ENCODE results near the gene CHTF18.
"Not testable (repeated sequence)": the region's sequence is repeated elsewhere in the genome, so short reads cannot be mapped to it uniquely, and the experiment has no call there.

CHTF18 gene

DNA sequence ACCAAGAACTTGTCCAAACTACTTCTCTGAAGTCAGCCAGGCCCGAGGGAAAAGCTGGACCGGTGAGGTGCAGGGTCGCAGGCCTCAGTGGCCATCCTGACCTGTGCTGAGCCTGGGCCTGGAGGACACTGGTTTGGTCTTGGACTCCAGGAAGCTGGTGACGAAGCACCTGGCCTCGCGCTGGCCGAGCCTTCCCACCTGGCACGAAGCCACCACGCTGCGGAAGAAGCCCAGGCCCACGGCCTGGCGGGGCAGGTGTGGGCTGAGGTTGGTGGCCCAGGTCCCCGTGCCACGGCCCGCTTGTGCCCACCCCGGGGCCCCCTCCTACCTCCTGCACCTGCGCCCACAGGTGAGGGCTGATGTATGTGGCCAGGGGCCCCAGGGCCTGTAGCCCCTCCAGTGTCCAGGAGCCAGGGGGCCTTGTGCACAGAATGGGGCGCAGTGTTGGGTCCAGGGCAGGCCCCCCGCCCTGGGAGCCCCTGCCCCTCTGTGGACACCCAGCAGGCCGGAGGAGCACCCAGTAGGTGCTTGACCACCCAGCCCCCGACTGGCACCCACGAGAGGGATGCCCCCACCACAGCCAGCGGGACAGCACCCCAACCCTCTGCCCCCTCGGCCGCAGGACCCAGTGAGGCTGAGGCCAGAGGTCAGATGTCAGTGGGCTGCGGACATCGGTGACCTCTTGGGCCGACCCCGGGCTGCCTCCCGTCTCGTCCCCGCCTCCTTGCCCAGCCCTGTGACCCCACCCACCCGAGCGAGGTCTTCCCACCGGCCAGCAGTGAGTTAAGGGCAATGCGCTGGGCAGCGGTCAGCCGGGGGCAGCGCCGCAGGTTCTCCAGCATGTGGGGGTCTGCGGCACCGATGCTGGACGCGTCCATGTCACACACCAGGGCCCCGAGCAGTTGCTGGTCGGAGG is 14.1 kb upstream of the CHTF18 start:
- in situ Hi-C loops (cut with MboI; ENCODE audit: low sequenced_read_pairs) = no loop called here

DNA sequence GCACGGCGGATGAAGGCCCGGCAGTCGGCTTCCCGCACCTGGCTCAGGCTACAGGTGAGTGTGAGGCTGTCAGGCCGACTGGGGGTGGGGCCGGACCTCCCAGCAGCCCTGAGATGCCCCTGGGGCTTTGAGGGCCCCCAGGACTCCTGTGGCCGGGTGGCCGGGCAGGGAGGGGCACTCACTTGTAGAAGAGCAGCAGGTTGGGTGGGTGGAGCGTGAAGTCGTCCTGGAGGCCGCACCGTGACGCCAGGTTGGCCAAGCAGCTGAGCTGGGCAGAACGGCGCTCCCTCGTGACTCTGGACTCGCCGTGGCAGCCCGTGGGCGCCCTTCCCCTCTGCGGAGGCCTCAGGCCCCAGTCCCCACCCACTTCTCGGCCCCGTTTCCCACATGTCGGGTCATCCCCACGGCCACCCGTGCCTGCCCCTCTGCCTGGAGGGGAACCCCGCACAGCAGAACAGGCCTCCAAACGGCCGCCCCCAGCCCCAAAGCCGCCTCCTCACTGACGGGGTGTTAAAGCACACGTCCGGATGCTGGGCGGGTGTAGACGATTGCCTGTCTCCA is 13.1 kb upstream of the CHTF18 start:
- in situ Hi-C loops (cut with MboI; ENCODE audit: low sequenced_read_pairs) = no loop called here

DNA sequence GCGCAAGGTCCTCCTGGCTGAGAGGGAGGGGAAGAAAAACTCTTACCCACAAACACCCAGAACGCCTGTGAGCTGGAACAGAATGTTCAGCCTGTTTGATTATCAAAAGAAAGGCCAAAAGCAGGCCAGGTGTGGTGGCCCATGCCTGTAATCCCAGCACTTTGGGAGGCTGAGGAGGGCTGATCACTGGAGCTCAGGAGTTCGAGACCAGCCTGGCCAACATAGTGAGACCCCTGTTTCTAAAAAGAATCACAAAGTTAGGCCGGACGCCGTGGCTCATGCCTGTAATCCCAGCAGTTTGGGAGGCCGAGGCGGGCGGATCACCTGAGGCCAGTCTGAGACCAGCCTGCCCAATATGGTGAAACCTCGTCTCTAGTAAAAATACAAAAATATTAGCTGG is 12.1 kb upstream of the CHTF18 start:
- in situ Hi-C loops (cut with MboI; ENCODE audit: low sequenced_read_pairs) = not testable (repeated sequence)

DNA sequence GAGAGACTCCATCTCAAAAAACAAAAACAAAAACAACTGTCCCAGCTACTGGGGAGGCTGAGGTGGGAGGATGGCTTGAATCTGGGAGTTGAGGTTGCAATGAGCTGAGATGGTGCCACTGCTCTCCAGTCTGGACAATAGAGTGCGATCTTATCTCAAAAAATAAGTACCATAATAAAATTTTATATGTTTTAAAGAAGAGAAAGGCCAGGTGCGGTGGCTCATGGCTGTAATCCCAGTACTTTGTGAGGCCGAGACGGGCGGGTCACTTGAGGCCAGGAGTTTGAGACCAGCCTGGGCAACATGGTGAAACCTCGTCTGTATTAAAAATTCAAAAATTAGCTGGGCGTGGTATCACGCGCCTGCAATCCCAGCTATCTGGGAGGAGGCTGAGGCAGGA is 11.6 kb upstream of the CHTF18 start:
- in situ Hi-C loops (cut with MboI; ENCODE audit: low sequenced_read_pairs) = no loop called here

DNA sequence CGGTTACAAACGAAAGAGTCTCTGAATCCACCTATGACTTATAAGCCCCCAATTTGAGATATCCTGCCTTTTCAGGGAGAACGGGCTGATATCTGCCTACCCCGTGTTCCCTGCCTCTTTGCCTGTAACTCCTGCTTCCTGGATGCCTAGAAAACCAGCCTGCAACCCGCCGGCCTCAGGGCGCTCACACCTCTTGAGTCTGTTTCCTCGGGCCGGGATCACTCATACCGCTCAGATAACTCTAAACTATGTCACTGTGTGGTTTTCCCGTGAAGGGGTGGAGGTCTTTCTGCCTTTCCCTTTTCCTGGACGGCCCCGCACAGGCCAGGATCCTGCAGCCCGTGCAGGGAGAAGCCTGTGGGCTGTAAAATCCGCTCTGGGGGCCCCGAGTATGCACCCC is 10.6 kb upstream of the CHTF18 start:
- in situ Hi-C loops (cut with MboI; ENCODE audit: low sequenced_read_pairs) = no loop called here

DNA sequence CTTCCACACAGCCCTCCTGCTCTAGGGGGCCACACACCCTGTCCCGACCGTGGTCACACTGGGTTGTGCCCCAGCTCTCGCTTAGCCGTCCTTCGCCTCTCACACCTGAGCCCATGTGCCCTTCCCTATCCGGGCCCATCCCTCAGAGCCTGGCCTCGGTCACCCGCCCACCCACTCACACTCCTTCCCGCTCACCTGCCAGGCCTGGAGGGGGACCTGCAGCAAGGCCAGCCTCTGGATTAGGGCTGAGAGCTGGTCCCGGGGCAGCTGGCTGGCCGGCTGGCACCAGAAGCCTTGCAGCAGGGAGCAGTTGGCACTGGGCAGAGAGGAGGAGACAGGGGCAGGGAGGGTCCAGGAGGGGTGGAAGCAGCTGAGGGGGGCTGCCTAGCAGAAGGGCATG is 10.0 kb upstream of the CHTF18 start:
- in situ Hi-C loops (cut with MboI; ENCODE audit: low sequenced_read_pairs) = no loop called here

DNA sequence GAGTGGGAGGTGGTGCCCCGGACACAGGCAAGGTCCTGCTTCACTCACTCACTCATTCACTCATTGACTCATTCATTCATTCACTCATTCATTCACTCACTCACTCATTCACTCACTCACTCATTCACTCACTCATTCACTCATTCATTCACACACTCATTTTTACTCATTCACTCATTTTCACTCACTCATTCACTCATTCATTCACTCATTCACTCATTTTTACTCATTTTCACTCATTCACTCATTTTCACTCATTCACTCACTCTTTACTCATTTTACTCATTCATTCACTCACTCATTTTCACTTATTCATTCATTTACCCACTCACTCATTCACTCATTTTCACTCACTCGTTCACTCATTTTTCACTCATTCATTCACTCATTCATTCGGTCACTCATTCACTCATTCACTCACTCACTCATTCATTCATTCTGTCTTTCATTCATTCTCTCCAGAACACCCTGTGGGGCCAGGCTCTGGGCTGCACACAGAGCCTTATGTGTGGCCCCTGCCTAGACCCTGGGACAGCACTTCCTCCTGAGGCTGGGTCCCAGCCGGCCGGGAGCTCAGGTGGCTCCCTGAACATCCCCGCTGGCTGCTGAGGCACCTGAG is 9.4 kb upstream of the CHTF18 start:
- in situ Hi-C loops (cut with MboI; ENCODE audit: low sequenced_read_pairs) = no loop called here

DNA sequence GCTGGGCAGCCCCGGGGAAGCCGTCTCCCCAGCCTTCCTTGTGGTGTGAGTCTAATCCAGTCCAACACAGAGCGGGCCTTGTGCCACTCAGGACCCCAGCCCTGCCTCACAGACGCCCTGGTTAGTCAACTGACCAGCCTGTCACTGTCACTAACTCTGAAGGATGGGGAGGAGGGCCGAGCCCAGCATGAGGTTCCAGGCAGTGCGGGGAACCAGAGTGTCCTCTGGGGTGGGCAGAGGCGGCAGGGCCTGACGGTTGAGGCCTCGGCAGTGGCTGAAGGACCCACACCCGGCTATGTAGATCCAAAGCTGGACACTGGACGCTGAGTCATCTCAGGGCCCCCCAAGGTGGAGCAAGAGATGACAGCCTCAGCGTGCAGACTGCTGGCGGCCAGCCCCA is 8.9 kb upstream of the CHTF18 start:
- in situ Hi-C loops (cut with MboI; ENCODE audit: low sequenced_read_pairs) = no loop called here

DNA sequence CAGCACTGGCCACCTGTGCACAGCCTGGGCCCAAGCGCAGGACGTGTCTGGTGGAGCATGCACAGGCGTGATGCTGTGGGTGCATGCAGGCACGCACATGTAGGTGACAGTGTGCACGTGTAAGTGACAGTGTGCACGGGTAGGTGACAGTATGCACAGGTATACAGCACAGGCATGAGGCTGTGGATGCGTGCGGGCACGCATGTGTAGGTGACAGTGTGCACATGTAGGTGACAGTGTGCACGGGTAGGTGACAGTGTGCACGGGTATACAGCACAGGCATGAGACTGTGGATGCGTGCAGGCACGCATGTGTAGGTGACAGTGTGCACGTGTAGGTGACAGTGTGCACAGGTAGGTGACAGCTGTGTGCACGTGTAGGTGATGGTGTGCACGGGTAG is 8.1 kb upstream of the CHTF18 start:
- in situ Hi-C loops (cut with MboI; ENCODE audit: low sequenced_read_pairs) = loop anchor here (10.0 kb wide), 1 partner anchor 95 kb away; the partner anchor contains the start of genes JMJD8 and STUB1

DNA sequence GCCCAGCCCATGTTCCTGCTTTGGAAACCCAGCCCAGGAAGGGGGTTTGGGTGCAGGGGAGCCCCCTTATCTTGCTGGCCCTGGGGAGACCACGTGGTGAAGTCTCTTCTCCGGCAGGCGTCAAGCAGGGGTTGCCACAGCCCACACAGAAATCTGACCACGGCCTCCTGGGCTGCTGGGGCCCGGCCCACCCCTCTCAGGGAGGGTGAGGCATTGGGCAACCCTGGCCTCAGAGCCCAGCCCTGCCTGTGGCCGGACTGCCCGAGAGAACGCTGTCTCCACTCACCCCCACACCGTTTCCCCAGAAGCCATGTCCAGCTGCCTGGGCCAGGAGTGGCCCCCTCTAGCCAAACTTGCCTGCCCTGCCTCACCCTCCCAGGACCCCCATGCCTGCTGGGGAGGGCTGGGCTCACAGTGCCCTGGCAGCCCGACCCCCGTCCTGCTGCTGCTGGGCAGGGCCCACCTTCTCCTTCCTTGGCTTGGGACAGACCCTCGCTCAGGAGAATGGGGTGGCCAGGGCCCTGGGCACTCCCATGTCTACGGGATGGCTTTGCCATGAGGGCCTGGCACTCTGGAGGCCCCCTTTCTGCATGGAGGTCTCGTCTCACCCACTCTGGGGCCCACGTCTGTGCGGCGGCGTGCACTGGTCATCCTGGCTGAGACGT is 6.9 kb upstream of the CHTF18 start:
- in situ Hi-C loops (cut with MboI; ENCODE audit: low sequenced_read_pairs) = loop anchor here (10.0 kb wide), 1 partner anchor 97 kb away; the partner anchor contains the start of genes JMJD8 and STUB1

DNA sequence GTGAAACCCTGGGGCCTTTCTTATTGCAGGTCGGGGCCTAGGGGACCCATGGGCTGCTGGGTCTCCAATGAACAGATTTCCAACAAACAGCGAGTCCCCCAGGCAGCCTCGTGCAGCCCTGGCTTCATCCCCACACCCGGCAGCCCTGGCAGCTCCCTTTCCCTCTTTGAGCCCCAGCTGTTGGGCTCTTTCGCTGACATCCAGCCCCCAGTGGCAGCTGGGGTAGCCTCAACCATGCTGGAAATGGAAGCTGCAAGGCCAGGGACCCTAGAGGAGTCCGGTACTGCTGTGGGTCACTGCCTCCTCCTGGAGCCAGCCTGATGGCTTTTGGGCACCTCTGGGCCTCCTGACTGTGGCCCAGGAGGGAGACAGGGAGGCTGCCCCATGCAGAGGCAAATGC is 6.2 kb upstream of the CHTF18 start:
- in situ Hi-C loops (cut with MboI; ENCODE audit: low sequenced_read_pairs) = loop anchor here (10.0 kb wide), 1 partner anchor 97 kb away; the partner anchor contains the start of genes JMJD8 and STUB1

DNA sequence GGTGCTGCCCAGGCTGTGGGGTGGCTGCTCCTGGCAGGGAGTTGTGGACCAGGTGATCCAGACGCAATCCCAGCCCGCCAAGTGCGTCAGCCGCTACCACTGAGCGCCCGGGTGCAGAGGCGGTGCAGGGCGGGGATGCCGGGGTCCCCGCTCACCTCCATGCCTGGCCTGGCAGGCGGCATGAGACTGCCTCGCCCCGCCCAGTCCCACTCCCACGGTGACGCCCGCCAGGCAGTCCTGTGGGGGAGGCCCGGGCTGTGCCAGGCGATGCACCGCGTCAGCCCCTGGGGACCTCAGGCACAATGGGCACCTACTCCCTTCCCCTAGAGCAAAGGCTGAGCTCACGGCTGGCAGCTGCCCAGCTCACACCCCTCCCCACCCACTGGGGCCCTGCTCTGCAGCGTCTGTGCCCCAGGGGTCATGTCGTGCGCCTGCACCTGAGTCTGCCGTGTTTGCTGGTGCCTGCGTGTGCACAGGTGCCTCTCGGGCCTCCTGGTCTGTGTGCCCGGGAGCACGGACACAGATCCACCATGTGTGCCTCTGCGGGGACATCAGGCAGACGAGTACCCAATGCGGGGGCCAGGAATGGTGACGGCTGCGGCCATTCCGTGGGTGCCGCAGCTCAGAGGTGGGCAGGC is 5.5 kb upstream of the CHTF18 start:
- in situ Hi-C loops (cut with MboI; ENCODE audit: low sequenced_read_pairs) = loop anchor here (10.0 kb wide), 1 partner anchor 98 kb away; the partner anchor contains the start of genes JMJD8 and STUB1

DNA sequence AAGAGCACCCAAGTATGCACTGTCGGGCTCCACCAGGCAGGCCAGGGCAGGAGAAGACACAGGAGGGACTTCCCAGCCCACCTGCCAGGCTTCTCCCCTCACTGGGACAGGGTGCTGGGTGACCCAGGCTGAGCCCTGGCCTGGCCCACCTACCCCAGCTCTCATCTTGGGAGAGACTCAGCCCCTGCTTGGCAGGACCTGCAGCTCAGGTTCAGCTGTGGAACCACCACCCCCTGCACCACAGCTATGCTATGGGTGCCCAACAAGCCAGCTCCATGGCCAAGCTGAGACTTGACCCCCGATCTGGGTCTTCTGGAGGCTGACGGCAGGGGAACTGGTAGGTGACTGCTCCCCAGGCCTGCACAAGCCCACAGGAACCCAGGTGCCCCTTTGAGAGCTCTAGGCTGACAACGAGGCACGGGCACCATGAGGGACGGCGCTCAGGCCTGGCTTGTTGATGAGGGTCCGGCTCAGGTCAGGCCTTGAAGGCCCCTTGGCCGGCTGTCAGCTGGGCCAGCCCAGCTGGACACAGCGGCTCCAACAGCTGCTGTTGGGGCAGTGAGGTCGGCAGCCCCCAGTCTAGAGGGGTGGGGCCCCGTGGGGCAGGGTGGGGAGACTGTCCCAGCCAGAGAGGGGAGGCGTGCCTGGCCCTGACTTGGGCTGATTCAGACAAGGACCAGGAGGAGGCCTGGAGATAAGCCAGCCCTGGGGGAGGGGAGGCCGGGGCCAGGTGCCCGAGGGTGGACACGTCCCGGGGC is 4.8 kb upstream of the CHTF18 start:
- in situ Hi-C loops (cut with MboI; ENCODE audit: low sequenced_read_pairs) = loop anchor here (10.0 kb wide), 1 partner anchor 99 kb away; the partner anchor contains the start of genes JMJD8 and STUB1

DNA sequence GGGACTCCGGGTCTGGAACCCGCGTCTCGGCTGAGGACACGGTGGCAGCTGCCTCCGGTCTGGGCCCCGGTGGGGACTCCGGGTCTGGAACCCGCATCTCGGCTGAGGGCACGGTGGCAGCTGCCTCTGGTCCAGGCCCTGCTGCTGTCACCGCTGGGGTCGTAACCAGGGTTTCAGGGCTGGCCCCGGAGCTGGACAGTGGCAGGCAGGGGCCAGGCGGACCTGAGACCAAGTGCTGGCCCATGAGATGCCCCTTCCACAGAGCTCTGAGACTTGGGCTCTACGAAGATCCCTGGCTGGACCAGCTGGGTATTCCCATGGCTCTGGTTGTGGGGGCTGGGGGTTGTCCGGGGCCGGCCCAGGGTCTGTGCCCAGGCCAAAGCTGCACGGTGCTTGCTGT is 4.0 kb upstream of the CHTF18 start:
- in situ Hi-C loops (cut with MboI; ENCODE audit: low sequenced_read_pairs) = loop anchor here (10.0 kb wide), 1 partner anchor 100 kb away; the partner anchor contains the start of genes JMJD8 and STUB1

DNA sequence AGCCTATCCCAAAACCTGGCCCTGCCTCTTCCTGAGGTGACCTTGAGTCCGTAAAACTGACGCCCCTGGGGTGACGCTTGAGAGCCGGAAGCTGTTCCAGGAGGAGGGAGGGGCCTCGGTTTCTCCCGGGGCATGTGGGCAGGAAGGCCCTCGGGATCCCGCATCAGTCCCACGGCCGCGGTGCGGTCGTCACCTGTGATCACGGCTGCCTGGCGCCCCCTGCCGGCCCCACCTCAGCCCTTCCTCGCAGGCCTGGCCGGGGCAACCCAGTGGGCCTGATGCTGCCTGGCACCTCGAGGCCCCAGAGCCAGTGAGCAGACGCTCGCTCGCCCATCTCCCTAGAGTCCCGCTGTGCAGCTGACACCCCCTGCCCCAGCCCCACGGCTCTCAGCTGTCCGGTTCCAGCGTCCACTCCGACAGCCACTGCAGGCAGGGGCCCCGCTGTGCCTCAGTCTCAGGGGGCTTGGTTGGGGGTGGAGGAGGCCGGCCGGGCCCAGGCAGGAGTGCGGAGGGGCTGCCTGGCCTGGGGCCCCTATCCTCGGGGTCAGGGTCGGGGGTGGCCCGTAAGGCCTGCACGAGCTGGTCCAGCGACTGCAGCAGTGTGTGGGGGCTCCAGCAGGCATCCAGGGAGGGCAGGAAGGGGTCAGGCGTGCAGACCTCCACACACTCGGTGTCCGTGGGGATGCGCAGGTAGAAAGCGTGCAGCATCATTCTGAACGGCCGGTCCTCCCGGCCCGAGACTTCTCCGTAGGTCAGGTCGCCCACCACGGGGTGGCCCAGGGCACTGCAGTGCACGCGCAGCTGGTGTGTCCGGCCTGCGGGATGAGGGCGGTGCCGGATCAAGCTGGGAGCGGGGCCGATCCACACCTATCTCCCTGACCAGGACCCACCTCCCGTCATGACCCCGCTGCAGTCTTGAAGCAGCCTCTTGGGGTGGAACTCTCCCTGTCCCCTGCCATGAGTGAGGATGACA is 2.6 kb upstream of the CHTF18 start:
- in situ Hi-C loops (cut with MboI; ENCODE audit: low sequenced_read_pairs) = loop anchor here (10.0 kb wide), 1 partner anchor 101 kb away; the partner anchor contains the start of genes JMJD8 and STUB1

DNA sequence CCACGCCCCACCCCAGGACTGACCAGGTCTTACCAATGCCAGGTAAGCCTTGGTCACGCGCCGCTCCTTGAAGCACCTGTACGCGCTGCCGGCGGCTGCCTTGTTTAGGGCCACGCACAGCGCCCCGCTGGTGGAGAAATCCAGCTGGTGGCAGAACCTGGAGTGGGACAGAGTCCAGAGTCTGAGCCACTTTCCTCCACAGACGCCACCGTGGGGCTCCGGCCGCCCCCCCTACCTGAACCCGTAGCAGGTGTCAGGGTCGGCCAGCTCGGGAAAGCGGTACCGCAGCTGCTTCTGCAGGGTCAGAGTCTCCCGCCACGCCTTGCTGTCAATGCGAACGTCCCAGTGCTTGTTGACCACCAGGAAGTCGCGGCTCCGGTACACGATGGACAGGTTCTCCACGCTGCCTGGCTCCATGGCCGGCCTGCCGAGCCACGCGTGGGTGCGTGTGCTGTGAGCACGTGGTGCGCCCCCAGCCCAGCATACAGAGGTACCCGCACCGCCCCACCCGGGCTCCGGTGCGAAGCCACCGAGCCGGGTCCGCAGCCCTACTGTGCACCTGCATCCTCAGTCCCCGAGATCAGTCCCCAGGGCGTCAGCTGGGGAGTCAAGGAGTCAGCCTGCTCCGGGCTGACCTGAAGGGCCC is 976 bp upstream of the CHTF18 start:
- in situ Hi-C loops (cut with MboI; ENCODE audit: low sequenced_read_pairs) = loop anchor here (10.0 kb wide), 1 partner anchor 103 kb away; the partner anchor contains the start of genes JMJD8 and STUB1

DNA sequence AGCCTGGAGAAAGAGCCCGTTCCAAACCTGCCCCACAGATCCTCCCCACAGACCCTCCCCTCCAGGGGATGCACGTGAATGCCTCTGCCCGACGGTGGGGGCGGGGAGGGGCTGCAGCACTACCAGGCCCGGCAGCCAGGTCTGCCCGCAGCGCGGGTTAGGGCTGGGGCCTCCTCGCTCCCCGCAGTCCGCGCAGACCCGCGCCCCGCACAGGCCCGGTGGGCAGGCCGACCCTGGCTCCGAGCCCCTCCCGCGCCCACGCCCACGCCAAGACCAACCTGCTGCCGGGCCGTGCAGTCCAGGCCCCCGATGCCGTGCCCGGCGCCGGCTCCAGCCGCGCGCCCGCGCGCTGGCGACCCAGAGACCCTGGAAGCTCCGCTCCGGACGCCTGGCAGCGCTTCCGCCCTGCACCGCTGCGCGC is 432 bp upstream of the CHTF18 start, which contains the start of gene RPUSD1:
Gene RPUSD1 (minus strand): TSS at position 404 of the 421 bp plus-strand sequence. CDS start 644 bp downstream, outside the sequence.
- in situ Hi-C loops (cut with MboI; ENCODE audit: low sequenced_read_pairs) = loop anchor here (10.0 kb wide), 1 partner anchor 103 kb away; the partner anchor contains the start of genes JMJD8 and STUB1

Measured in HL-60/S4 treated with phorbol 12-myristate 13-acetate at 8.2 ng/mL for 4 days and 3 days (cell line).